GM12891 (cell line): Measurements from ENCODE around the gene WWC2.

ENCODE experiments used
- POLR2A ChIP-seq: IDR thresholded peaks from 2 replicates; pipeline ENCODE4 v1.6.1; 2011; ENCODE audit warnings: low read depth, low read length, control low read depth
- POLR2AphosphoS5 ChIP-seq: IDR thresholded peaks from 2 replicates; pipeline ENCODE4 v1.6.1; 2011; ENCODE audit warnings: low read depth, low read length, control low read depth
- SPI1 ChIP-seq: IDR thresholded peaks from 2 replicates; pipeline ENCODE4 v1.6.1; 2011; ENCODE audit warnings: low read depth, low read length, control low read depth
- TAF1 ChIP-seq: IDR thresholded peaks from 2 replicates; pipeline ENCODE4 v1.6.1; 2011; ENCODE audit warnings: low read depth, low read length, control low read depth

DNA sequence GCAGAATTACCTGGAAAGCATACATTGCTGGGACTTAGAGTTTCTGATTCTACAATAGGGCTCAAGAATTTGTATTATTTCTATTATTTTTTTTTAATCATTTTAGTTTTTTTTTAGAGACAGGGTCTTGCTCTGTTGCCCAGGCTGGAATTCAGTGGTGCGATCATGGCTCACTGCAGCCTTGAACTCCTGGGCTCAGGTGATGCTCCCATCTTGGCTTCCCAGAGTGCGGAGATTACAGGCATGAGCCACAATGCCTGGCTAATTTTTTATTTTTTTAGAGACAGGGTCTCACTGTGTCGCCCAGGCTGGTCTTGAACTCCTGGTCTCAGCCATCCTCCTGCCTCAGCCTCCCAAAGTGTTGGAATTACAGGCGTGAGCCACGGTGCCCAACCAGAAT, 92.6 kb downstream of the WWC2 start:
- TF ChIP-seq POLR2A (no peak), POLR2AphosphoS5 (no peak), TAF1 (no peak), SPI1 (no peak)
